ENCODE results near the gene AHNAK.

DNA sequence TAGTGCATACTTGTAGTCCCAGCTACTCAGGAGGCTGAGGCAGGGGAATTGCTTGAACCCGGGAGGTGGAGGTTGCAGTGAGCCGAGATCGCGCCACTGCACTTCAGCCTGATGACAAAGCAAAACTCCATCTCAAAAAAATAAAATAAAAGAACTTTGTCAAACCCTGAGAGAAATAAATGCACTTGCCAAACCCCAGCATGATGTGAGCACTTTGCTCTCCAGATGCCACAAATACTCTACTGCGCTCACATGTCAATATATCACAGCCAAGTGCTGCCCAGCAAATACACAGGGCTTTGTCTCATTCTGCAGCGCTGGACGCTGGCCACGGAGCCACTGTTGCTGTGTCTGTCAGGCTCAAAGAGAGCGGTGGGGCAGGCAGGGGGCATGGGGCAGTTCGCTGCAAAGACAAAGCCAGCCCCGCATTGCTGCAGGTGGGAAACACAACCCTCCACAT is 45.1 kb downstream of the AHNAK start:
- TF ChIP-seq, protein P1, sequence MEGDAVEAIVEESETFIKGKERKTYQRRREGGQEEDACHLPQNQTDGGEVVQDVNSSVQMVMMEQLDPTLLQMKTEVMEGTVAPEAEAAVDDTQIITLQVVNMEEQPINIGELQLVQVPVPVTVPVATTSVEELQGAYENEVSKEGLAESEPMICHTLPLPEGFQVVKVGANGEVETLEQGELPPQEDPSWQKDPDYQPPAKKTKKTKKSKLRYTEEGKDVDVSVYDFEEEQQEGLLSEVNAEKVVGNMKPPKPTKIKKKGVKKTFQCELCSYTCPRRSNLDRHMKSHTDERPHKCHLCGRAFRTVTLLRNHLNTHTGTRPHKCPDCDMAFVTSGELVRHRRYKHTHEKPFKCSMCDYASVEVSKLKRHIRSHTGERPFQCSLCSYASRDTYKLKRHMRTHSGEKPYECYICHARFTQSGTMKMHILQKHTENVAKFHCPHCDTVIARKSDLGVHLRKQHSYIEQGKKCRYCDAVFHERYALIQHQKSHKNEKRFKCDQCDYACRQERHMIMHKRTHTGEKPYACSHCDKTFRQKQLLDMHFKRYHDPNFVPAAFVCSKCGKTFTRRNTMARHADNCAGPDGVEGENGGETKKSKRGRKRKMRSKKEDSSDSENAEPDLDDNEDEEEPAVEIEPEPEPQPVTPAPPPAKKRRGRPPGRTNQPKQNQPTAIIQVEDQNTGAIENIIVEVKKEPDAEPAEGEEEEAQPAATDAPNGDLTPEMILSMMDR (IDR thresholded peaks at IDR 0.05) = no peak
- TF ChIP-seq POLR2AphosphoS5 (IDR thresholded peaks at IDR 0.05) = peak; percentile 59 to 70
- TF ChIP-seq EP300 (IDR thresholded peaks at IDR 0.05) = no peak
- TF ChIP-seq POLR2A (IDR thresholded peaks at IDR 0.05; ENCODE audit: low read depth) = no peak

Data from esophagus muscularis mucosa (tissue), 4 donors.